SK-N-SH treated with all-trans-retinoic acid at 6 μM for 48 hours (cell line): Measurements from ENCODE around the gene SCN8A.

ENCODE experiments used
- BACH2 ChIP-seq: fragments of 250-450 bp; sonication (Bioruptor Pico); IDR thresholded peaks from 2 replicates; pipeline ENCODE4 v1.9.0; 2021; ENCODE audit warnings: mild to moderate bottlenecking, borderline replicate concordance
- ESRRG ChIP-seq: fragments of 250-450 bp; sonication (Bioruptor Pico); IDR thresholded peaks from 2 replicates; pipeline ENCODE4 v1.6.1; 2021; ENCODE audit warnings: mild to moderate bottlenecking
- TF ChIP-seq, protein P1 (sequence below): fragments of 250-450 bp; sonication (Bioruptor Pico); IDR thresholded peaks from 2 replicates; pipeline ENCODE4 v1.8.0; 2020; ENCODE audit warnings: mild to moderate bottlenecking, moderate library complexity, borderline replicate concordance

- TF ChIP-seq BACH2 (CRISPR knock-in tag): no peak
- TF ChIP-seq ESRRG (CRISPR knock-in tag): no peak
- TF ChIP-seq, protein P1, sequence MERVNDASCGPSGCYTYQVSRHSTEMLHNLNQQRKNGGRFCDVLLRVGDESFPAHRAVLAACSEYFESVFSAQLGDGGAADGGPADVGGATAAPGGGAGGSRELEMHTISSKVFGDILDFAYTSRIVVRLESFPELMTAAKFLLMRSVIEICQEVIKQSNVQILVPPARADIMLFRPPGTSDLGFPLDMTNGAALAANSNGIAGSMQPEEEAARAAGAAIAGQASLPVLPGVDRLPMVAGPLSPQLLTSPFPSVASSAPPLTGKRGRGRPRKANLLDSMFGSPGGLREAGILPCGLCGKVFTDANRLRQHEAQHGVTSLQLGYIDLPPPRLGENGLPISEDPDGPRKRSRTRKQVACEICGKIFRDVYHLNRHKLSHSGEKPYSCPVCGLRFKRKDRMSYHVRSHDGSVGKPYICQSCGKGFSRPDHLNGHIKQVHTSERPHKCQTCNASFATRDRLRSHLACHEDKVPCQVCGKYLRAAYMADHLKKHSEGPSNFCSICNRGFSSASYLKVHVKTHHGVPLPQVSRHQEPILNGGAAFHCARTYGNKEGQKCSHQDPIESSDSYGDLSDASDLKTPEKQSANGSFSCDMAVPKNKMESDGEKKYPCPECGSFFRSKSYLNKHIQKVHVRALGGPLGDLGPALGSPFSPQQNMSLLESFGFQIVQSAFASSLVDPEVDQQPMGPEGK (CRISPR knock-in tag): no peak
These were observed 62.4 kb downstream of the SCN8A start for GRCh38 chr12:51653431-51653830.
